ENCODE measurements around the gene DPP6. TPM values are rescaled to one million over a fixed set of nuclear protein-coding genes. Genes with fewer than 3 reads are reported as not detected.

The DPP6 gene
- total RNA-seq, 1 donor from 2014 or later = not detected

GRCh38 chr7:154906201-154906600 lies 854.0 kb downstream of the DPP6 start:
- intact Hi-C loops (cut with micrococcal nuclease) = no loop called here

GRCh38 chr7:154906736-154907355 lies 854.6 kb downstream of the DPP6 start:
- intact Hi-C loops (cut with micrococcal nuclease) = no loop called here

- intact Hi-C loops (cut with micrococcal nuclease) = no loop called here
These were observed 855.7 kb downstream of the DPP6 start for GRCh38 chr7:154907651-154908620.

GRCh38 chr7:154909241-154910105 lies 857.3 kb downstream of the DPP6 start:
- intact Hi-C loops (cut with micrococcal nuclease) = loop anchor here (5.0 kb wide), 2 partner anchors 43 to 283 kb away; no protein-coding TSS in a partner anchor

- intact Hi-C loops (cut with micrococcal nuclease) = loop anchor here (5.0 kb wide), 2 partner anchors 42 to 282 kb away; no protein-coding TSS in a partner anchor
These were observed 857.9 kb downstream of the DPP6 start for GRCh38 chr7:154910125-154910524.

- intact Hi-C loops (cut with micrococcal nuclease) = loop anchor here (5.0 kb wide), 2 partner anchors 41 to 281 kb away; no protein-coding TSS in a partner anchor
These were observed 858.8 kb downstream of the DPP6 start for GRCh38 chr7:154910977-154911376.

- intact Hi-C loops (cut with micrococcal nuclease) = loop anchor here (5.0 kb wide), 2 partner anchors 41 to 281 kb away; no protein-coding TSS in a partner anchor
These were observed 859.2 kb downstream of the DPP6 start for GRCh38 chr7:154911411-154911810.

GRCh38 chr7:154911862-154912455 lies 859.8 kb downstream of the DPP6 start:
- intact Hi-C loops (cut with micrococcal nuclease) = loop anchor here (5.0 kb wide), 2 partner anchors 40 to 280 kb away; no protein-coding TSS in a partner anchor

- intact Hi-C loops (cut with micrococcal nuclease) = loop anchor here (1.0 to 5.0 kb wide), 4 partner anchors 15 to 432 kb away; no protein-coding TSS in a partner anchor
These were observed 860.9 kb downstream of the DPP6 start for GRCh38 chr7:154912871-154913637.

GRCh38 chr7:154913638-154914307 lies 861.6 kb downstream of the DPP6 start:
- intact Hi-C loops (cut with micrococcal nuclease) = loop anchor here (1.0 to 5.0 kb wide), 4 partner anchors 15 to 432 kb away; no protein-coding TSS in a partner anchor

- intact Hi-C loops (cut with micrococcal nuclease) = loop anchor here (5.0 kb wide), 2 partner anchors 38 to 278 kb away; no protein-coding TSS in a partner anchor
These were observed 862.3 kb downstream of the DPP6 start for GRCh38 chr7:154914308-154914995.

GRCh38 chr7:154914996-154915380 lies 862.8 kb downstream of the DPP6 start:
- intact Hi-C loops (cut with micrococcal nuclease) = loop anchor here (5.0 kb wide), 2 partner anchors 37 to 277 kb away; no protein-coding TSS in a partner anchor

GRCh38 chr7:154915600-154915999 lies 863.4 kb downstream of the DPP6 start:
- intact Hi-C loops (cut with micrococcal nuclease) = no loop called here

- intact Hi-C loops (cut with micrococcal nuclease) = no loop called here
These were observed 864.2 kb downstream of the DPP6 start for GRCh38 chr7:154916381-154916780.

GRCh38 chr7:154916856-154917807 lies 864.9 kb downstream of the DPP6 start:
- intact Hi-C loops (cut with micrococcal nuclease) = no loop called here

GRCh38 chr7:154917808-154918160 lies 865.6 kb downstream of the DPP6 start:
- intact Hi-C loops (cut with micrococcal nuclease) = no loop called here

GRCh38 chr7:154918266-154918665 lies 866.1 kb downstream of the DPP6 start:
- intact Hi-C loops (cut with micrococcal nuclease) = no loop called here
